Stimulated activated CD8-positive, alpha-beta memory T cell treated with anti-CD3 and anti-CD28 coated beads, Interleukin-7, amount 100 ng/mL, for 48 hours (primary cell): ENCODE results near the gene WWP2.
A peak's percentile ranks its signal among the peaks of the same experiment; 100 is the strongest.

Source experiments
- DNase-seq, 2 donors: peaks; one replicate each; pipeline ENCODE4 v3.0.0-alpha.2; 2020; ENCODE audit warnings: low read depth in 1 of 2; ENCODE audit errors: extremely low read depth in 1 of 2

WWP2 gene

GRCh38 chr16:69924777-69925191 lies 162.7 kb downstream of the WWP2 start:
- DNase-seq = no peak

- no peak for DNase-seq
Observed at GRCh38 chr16:69925311-69925710, 163.2 kb downstream of the WWP2 start.

GRCh38 chr16:69926241-69926640 lies 164.1 kb downstream of the WWP2 start:
- DNase-seq = no peak

- DNase-seq = no peak
Observed at GRCh38 chr16:69927056-69927757, 165.1 kb downstream of the WWP2 start.

- no peak for DNase-seq
Observed at GRCh38 chr16:69928856-69929400, 166.8 kb downstream of the WWP2 start.

GRCh38 chr16:69929480-69929879 lies 167.3 kb downstream of the WWP2 start:
- no peak for DNase-seq

- peak; percentile 8 to 11 for DNase-seq
Observed at GRCh38 chr16:69930117-69930776, 168.1 kb downstream of the WWP2 start.

GRCh38 chr16:69931631-69932030 lies 169.5 kb downstream of the WWP2 start:
- no peak for DNase-seq

GRCh38 chr16:69932228-69932627 lies 170.1 kb downstream of the WWP2 start:
- DNase-seq = no peak

GRCh38 chr16:69932691-69933392 lies 170.7 kb downstream of the WWP2 start:
- DNase-seq = no peak

GRCh38 chr16:69934044-69934443 lies 171.9 kb downstream of the WWP2 start:
- DNase-seq = no peak

GRCh38 chr16:69934751-69935150 lies 172.6 kb downstream of the WWP2 start:
- DNase-seq = no peak

GRCh38 chr16:69935278-69935711 lies 173.2 kb downstream of the WWP2 start:
- no peak for DNase-seq

GRCh38 chr16:69935740-69936139 lies 173.6 kb downstream of the WWP2 start:
- DNase-seq = no peak

GRCh38 chr16:69936252-69936651 lies 174.1 kb downstream of the WWP2 start:
- DNase-seq = no peak

GRCh38 chr16:69936751-69937211 lies 174.6 kb downstream of the WWP2 start:
- DNase-seq = no peak

- no peak for DNase-seq
Observed at GRCh38 chr16:69937465-69937951, 175.4 kb downstream of the WWP2 start.

- no peak for DNase-seq
Observed at GRCh38 chr16:69938981-69939820, 177.1 kb downstream of the WWP2 start.

- DNase-seq = no peak
Observed at GRCh38 chr16:69939821-69940585, 177.9 kb downstream of the WWP2 start.

- DNase-seq = no peak
Observed at GRCh38 chr16:69940676-69941075, 178.5 kb downstream of the WWP2 start.
